Brain pericyte (primary cell): Measurements from ENCODE around the gene PCAT7.
"Not testable (repeated sequence)": the region's sequence is repeated elsewhere in the genome, so short reads cannot be mapped to it uniquely, and the experiment has no call there.

Experiments used
- DNase-seq: peaks from one replicate; pipeline ENCODE4 v3.0.0-alpha.2; 2012; ENCODE audit warnings: low read depth, low spot score

PCAT7 gene

GRCh38 chr9:94554439-94555331 is at the start of gene PCAT7:
PCAT7 (plus strand) TSS chr9:94555083.
- DNase-seq, result no peak

DNA sequence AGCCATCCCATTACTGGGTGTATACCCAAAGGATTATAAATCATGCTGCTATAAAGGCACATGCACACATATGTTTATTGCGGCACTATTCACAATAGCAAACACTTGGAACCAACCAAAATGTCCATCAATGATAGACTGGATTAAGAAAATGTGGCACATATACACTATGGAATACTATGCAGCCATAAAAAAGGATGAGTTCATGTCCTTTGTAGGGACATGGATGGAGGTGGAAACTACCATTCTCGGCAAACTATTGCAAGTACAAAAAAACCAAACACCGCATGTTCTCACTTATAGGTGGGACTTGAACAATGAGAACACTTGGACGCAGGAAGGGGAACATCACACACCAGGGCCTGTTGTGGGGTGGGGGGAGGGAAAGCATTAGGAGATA is 48.5 kb upstream of the PCAT7 start:
- DNase-seq, result not testable (repeated sequence)

- no peak for DNase-seq
Observed at GRCh38 chr9:94507531-94508258, 47.2 kb upstream of the PCAT7 start.

- no peak for DNase-seq
Observed at GRCh38 chr9:94511134-94511954, 43.5 kb upstream of the PCAT7 start.

- DNase-seq, result no peak
Observed at GRCh38 chr9:94511955-94512265, 43.0 kb upstream of the PCAT7 start.

GRCh38 chr9:94514722-94515121 is 40.2 kb upstream of the PCAT7 start:
- DNase-seq, result no peak

- no peak for DNase-seq
Observed at GRCh38 chr9:94517254-94517653, 37.6 kb upstream of the PCAT7 start.

DNA sequence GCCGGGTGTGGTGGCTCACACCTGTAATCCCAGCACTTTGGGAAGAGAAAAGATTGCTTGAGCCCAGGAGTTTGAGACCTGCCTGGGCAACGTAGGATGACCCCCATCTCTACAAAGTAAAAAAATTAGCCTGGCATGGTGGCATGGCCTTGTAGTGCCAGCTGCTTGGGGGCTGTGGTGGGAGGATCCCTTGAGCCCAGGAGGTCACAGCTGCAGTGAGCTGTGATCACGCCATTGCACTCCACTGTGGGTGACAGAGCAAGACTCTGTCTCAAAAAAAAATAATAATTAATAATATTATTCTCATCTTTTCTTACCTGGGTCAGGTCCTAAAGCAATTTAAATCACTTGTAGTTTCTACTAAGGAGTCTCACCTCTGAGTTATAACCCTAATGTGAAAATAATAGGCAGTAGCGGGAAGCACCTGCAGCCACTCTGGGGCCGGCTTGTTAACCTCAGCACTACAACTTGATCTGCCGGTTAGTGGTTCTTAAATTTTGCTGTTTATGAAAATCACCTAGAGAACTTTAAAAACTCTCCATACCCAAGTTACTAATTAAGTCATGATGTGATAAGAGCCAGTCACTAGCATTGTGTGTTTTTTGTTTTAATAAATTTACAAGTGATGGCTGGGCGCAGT is 29.4 kb upstream of the PCAT7 start:
- no peak for DNase-seq

- DNase-seq, result no peak
Observed at GRCh38 chr9:94526271-94526670, 28.6 kb upstream of the PCAT7 start.

- no peak for DNase-seq
Observed at GRCh38 chr9:94526951-94527350, 27.9 kb upstream of the PCAT7 start.

GRCh38 chr9:94528886-94529285 is 26.0 kb upstream of the PCAT7 start:
- DNase-seq, result no peak

GRCh38 chr9:94533155-94533554 is 21.7 kb upstream of the PCAT7 start:
- DNase-seq, result no peak

- no peak for DNase-seq
Observed at GRCh38 chr9:94533601-94534000, 21.3 kb upstream of the PCAT7 start.

DNA sequence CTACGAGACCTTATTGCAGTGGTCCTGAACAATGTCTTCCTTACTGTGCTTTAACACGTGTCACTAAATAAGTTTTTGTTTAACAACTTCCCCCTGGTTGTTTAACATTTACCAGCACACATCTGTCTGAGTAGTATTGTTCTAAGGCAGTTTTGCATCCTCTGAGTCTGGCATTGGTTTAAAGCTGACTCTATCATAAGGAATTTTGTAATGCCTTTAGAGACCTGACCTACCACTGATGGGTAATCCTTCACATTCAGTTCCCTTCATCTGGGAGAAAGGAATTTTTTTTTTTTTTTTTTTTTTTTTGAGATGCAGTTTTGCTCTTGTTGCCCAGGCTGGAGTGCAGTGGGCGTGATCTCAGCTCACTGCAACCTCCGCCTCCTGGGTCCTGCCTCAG is 20.0 kb upstream of the PCAT7 start:
- no peak for DNase-seq

DNA sequence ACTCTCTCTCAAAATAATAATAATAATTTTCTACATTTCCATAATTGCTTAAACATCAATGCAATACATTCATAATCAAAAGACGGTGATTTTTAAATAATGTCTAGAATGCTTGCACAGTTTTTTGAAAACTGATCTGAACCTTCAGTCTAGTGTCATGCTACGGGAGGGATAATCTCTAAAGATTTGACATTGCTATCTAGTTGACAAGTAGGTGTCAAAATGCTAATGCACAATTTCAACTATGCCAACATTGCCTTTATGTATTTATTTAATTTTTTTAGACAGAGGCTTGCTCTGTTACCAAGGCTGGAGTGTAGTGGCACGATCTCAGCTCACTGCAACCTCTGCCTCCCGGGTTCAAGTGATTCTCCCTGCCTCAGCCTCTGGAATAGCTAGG is 16.0 kb upstream of the PCAT7 start:
- no peak for DNase-seq

DNA sequence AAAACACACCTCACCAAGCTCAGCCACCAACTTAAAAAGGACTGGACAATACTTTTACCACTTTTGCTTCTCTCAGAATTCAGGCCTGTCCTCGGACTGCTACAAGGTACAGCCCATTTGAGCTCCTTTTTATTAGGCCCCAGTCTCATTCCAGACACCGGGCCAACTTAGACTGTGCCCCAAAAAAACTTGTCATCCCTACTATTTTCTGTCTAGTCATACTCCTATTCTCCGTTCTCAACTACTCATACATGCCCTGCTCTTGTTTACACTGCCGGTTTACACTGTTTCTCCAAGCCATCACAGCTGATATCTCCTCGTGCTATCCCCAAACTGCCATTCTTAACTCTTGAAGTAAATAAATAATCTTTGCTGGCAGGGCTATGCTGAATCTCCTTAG is 10.5 kb upstream of the PCAT7 start:
- not testable (repeated sequence) for DNase-seq

GRCh38 chr9:94545940-94546339 is 8.9 kb upstream of the PCAT7 start:
- no peak for DNase-seq

DNA sequence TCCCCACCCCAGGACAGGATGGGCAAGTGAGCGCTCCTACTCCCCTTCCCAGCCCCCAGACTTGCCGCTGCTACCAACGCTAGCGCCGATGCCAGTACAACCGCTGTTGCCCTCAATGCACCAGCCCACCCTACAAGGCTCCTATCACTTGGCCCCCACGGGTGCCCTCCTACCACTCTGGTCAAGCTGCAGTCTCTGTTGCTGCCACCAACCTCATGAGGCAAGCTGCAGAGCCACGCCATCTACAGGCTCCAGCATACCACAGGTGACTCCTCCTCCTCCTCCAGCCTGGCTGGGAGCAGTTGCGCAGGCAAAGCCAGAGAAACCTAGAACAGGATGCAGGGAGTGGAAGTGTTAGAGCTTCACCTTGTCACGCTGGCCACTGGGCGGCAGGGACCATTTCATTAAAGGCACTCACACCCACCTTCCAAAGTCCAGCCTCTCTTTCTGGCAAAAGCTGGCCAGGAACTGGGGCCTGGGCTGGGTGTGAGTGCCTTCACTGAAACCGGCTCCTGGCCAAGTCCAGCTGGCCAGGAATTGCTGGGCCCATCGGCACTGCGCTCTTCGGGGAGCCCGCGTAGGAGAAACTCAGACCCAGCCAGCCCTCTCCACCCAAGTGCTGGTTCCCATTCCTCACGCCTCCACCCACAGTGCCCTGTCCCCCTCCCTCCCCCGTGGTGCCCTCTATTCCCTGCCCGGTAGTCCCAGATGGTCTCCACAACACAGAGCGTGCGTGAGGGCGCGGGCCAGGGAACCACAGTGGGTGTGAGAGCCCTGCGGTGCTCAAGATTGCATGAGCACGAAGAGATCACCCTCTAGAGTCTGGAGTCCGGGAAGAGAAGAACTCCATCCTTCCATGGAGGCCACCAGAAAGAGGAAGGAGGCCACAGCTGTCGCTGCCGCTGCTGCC is 1.6 kb upstream of the PCAT7 start:
- DNase-seq, result no peak

DNA sequence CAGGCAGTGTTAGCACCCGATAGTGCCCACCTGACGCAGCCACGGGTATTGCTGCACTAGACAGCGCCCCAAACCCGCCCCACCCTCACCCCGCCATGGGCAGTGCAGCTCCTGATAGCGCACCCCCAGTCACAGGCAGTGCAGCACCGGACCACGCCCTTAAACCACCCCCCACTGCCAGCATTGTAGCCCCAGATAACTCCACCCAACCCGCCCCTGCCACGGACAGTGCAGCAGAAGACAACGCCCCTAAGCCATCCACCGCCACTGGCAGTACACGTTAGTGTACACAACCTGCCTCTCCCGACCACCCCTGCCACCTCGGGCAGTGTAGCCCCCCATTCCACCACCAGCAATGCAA is 825 bp upstream of the PCAT7 start:
- DNase-seq, result no peak

DNA sequence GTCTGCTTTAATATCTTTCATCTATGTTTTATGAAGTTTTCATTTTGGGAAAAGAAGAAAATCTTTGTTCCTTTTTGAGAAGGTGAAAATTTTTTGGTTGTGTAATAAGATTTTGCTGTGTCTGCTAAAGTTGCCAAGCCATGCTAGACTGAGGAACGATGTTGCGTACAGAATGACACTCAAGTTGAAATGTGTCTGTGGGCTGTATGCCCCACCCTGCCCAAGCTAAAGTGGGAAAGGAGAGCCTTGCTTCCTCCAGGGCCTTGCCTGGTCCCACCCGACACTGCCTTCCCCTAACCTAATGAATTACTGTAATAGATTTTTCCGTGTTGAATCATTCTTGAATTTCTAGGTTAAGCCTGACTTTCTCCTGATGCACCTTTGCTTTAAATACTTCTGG is 2.5 kb downstream of the PCAT7 start:
- DNase-seq, result no peak

DNA sequence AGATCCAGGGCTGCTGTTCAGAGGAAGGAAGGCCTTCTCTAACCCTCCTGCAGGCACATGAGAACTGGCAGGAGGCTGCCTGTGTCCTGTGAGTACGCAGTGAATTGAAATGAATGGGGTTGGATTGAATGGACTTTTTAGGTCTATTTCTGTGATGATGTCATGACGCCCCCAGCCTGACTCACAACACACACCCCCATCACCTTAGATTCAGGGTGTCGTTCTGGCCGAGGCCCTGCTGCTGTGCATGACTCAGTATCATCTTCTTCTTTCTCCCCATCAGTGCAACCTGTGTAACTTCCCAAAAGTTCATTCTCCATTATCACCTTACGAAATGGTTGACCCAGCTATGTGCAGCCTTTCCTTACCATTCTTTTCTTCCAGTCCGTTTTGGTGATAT is 5.4 kb downstream of the PCAT7 start:
- DNase-seq, result no peak
